Neural progenitor cell (in vitro differentiated cells): ENCODE data around the gene AKT1. TPM values are rescaled to one million over a fixed set of nuclear protein-coding genes. Genes with fewer than 3 reads are reported as not detected.

Source experiments
- DNase-seq: peaks from one replicate; pipeline ENCODE4 v3.0.0-alpha.2; 2016; ENCODE audit warnings: low spot score
- H2AFZ ChIP-seq: fragments of 200-600 bp; sonication (generic); replicated peaks from 2 replicates; pipeline ENCODE4 v1.6.1; 2016; ENCODE audit warnings: antibody characterized with exemption
- H3F3A ChIP-seq: fragments of 200-600 bp; sonication (generic); 2 replicates; pipeline ENCODE4 v1.6.1; 2016; ENCODE audit warnings: antibody characterized with exemption, low read depth
- H3K27ac ChIP-seq: fragments of 200-600 bp; sonication (generic); 2 replicates; pipeline ENCODE4 v1.5.1; 2016; ENCODE audit warnings: mild to moderate bottlenecking
- H3K27me3 ChIP-seq: fragments of 200-600 bp; sonication (generic); 2 replicates; pipeline ENCODE4 v1.6.1; 2016; ENCODE audit warnings: mild to moderate bottlenecking, moderate library complexity
- H3K36me3 ChIP-seq: fragments of 200-600 bp; sonication (generic); 2 replicates; pipeline ENCODE4 v1.5.1; 2016
- H3K4me1 ChIP-seq: fragments of 200-600 bp; sonication (generic); 2 replicates; pipeline ENCODE4 v1.6.1; 2016; ENCODE audit warnings: mixed run types
- H3K4me2 ChIP-seq: fragments of 200-600 bp; sonication (generic); 2 replicates; pipeline ENCODE4 v1.6.1; 2016
- H3K4me3 ChIP-seq: fragments of 200-600 bp; sonication (generic); 2 replicates; pipeline ENCODE4 v1.5.1; 2016
- H3K79me2 ChIP-seq: fragments of 200-600 bp; sonication (generic); 2 replicates; pipeline ENCODE4 v1.6.1; 2016; ENCODE audit warnings: low read depth
- H3K9ac ChIP-seq: fragments of 200-600 bp; sonication (generic); 2 replicates; pipeline ENCODE4 v1.6.1; 2016
- H3K9me3 ChIP-seq: fragments of 200-600 bp; sonication (generic); 2 replicates; pipeline ENCODE4 v1.5.1; 2016; ENCODE audit warnings: low read depth
- H4K20me1 ChIP-seq: fragments of 200-600 bp; sonication (generic); 2 replicates; pipeline ENCODE4 v1.6.1; 2016; ENCODE audit warnings: low read depth
- H3K27ac Mint-ChIP-seq: 3 replicates; pipeline ENCODE4 v1.8.0; 2021; ENCODE audit warnings: mixed read lengths
- H3K27me3 Mint-ChIP-seq: 2 replicates; pipeline ENCODE4 v1.8.0; 2022; ENCODE audit warnings: low read depth, mild to moderate bottlenecking, inconsistent platforms, moderate library complexity, mixed read lengths; ENCODE audit not compliant: insufficient read depth
- H3K36me3 Mint-ChIP-seq: 3 replicates; pipeline ENCODE4 v1.8.0; 2021; ENCODE audit warnings: mixed read lengths
- H3K4me1 Mint-ChIP-seq: 3 replicates; pipeline ENCODE4 v1.8.0; 2021; ENCODE audit warnings: mixed read lengths
- H3K4me3 Mint-ChIP-seq: 3 replicates; pipeline ENCODE4 v1.8.0; 2021; ENCODE audit warnings: mild to moderate bottlenecking, moderate library complexity, mixed read lengths
- H3K9me3 Mint-ChIP-seq: 3 replicates; pipeline ENCODE4 v1.8.0; 2020; ENCODE audit warnings: mixed read lengths
- EZH2 ChIP-seq: fragments of 200-600 bp; sonication (generic); IDR thresholded peaks from 2 replicates; pipeline ENCODE4 v1.6.1; 2017; ENCODE audit warnings: antibody characterized with exemption, mild to moderate bottlenecking, moderate library complexity
- EZH2phosphoT487 ChIP-seq: fragments of 200-600 bp; sonication (generic); IDR thresholded peaks from 2 replicates; pipeline ENCODE4 v1.6.1; 2017; ENCODE audit warnings: antibody characterized with exemption
- total RNA-seq: library from RNA; depleted of rRNA; stranded (reverse); fragments of >200 nt; gene quantifications from 2 replicates; pipeline ENCODE4 v1.2.3, GENCODE V29; 2015; ENCODE audit warnings: low replicate concordance
- TF ChIP-seq, protein P1 (sequence below): fragments of 200-600 bp; sonication (generic); IDR thresholded peaks from 2 replicates; pipeline ENCODE4 v1.5.1; 2017; ENCODE audit warnings: antibody characterized with exemption, mild to moderate bottlenecking

The AKT1 gene
- total RNA-seq, 1 donor from 2014 or later, result 67.2 TPM

DNA sequence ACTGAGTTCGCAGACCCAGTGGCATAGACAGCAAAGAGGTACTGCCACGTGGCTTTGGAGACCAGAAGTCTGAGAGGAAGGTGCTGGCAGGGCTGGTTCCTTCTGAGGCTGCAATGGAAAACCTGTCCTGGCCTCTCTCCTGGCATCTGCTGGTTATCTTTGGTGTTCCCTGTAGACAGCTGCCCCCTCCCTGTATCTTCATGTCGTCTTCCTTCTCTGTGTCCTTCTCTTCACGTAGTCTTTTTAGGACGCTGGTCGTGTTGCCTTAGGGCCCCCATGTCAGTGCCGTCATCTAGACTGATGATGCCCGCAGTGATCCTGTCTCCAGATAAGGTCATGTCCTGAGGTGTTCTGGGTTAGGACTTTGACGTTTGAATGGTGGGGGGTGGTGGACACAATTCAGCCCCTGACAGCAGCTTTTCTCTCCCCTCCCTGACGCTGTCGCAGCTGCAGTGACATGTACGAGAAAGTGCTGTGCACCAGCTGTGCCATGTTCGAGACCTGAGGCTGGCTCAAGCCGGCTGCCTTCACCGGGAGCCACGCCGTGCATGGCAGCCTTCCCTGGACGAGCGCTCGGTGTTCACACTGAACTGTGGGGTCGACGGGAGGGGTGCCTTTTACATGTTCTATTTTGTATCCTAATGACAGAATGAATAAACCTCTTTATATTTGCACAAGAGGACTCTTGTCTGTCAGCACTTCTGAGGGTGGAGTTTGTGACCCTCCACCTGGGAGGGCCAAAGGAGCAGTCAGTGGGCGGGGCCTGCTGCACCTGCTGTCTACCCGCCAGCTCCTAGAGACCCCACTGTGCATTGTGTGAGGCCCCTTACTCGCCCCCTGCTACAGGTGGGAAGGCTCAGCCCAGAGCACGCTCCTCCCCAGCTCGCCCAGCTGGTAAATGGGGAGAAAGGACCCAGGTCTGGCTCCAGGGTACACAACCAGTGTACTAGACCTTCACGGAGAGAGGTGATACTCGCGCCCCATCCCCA, 36.3 kb downstream of the AKT1 start:
- Mint-ChIP-seq H3K4me3 (no peak overlapping the region), H3K27me3 (peaks cover 2% of the 10 kb centered on the region), H3K4me1 (peaks cover 13% of the 10 kb centered on the region), H3K27ac (no peak overlapping the region), H3K9me3 (no peaks in the 10 kb centered on the region), H3K36me3 (peaks cover 27% of the 10 kb centered on the region)
- H3K4me2 ChIP-seq, result no peak overlapping the region
- H3K27me3 ChIP-seq, result no peaks in the 10 kb centered on the region
- no peaks in the 10 kb centered on the region for H3K9me3 ChIP-seq
- peaks cover 28% of the 10 kb centered on the region for H3K79me2 ChIP-seq
- no peak for DNase-seq
- no peak overlapping the region for H3K9ac ChIP-seq
- H3K27ac ChIP-seq, result no peak overlapping the region
- TF ChIP-seq EZH2, result no peak
- TF ChIP-seq, protein P1, sequence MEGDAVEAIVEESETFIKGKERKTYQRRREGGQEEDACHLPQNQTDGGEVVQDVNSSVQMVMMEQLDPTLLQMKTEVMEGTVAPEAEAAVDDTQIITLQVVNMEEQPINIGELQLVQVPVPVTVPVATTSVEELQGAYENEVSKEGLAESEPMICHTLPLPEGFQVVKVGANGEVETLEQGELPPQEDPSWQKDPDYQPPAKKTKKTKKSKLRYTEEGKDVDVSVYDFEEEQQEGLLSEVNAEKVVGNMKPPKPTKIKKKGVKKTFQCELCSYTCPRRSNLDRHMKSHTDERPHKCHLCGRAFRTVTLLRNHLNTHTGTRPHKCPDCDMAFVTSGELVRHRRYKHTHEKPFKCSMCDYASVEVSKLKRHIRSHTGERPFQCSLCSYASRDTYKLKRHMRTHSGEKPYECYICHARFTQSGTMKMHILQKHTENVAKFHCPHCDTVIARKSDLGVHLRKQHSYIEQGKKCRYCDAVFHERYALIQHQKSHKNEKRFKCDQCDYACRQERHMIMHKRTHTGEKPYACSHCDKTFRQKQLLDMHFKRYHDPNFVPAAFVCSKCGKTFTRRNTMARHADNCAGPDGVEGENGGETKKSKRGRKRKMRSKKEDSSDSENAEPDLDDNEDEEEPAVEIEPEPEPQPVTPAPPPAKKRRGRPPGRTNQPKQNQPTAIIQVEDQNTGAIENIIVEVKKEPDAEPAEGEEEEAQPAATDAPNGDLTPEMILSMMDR, result no peak
- TF ChIP-seq EZH2phosphoT487, result no peak
- no peak overlapping the region for H3K4me3 ChIP-seq
- H3K36me3 ChIP-seq, result peaks cover 3% of the 10 kb centered on the region
- no peak overlapping the region for H2AFZ ChIP-seq
- H3F3A ChIP-seq, result no peaks in the 10 kb centered on the region
- H4K20me1 ChIP-seq, result peaks cover 63% of the 10 kb centered on the region
- peaks cover 2% of the 10 kb centered on the region for H3K4me1 ChIP-seq

DNA sequence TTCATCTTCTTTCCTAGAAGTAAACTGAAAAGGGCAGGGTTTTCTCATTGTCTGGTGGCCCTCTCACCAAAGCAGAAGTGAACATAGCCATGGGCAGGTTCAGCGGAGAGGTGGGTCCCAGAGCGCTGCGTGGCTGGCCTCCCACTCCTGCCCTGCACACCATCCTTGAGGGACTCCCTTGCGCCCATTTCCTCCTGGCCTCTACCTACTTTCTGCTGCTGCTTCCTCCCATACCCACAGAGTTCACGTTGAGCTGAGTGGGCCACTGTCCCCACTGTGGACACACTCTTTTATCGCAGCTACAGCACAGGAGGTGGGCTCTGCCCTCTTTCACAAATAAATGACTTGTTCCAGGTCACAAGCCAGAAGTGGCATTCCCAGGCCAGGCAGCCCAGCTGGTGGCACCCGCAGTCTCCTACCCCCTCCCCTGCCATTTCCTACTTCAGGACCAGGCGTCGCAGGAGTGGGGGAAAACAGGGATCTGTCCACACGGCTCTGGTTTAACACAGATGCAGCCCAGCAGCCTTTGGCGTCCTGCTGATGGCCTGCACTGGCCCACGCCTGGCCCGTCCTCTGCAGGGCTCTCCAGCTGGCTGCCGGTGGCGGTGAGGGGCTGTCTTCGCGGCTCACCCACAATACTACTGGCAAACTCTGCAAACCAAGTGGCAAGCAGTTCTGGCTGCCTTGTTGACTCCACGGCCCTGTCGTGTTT, 37.7 kb downstream of the AKT1 start:
- H3K9ac ChIP-seq, result no peak overlapping the region
- no peak overlapping the region for H3K27ac ChIP-seq
- Mint-ChIP-seq H3K27ac (no peak overlapping the region), H3K27me3 (peaks cover 2% of the 10 kb centered on the region), H3K36me3 (peaks cover 23% of the 10 kb centered on the region), H3K4me3 (no peak overlapping the region), H3K4me1 (peaks cover 20% of the 10 kb centered on the region), H3K9me3 (no peaks in the 10 kb centered on the region)
- TF ChIP-seq, protein P1, result no peak
- no peak for TF ChIP-seq EZH2phosphoT487
- no peak for TF ChIP-seq EZH2
- DNase-seq, result no peak
- H3F3A ChIP-seq, result no peaks in the 10 kb centered on the region
- no peaks in the 10 kb centered on the region for H3K27me3 ChIP-seq
- H3K4me3 ChIP-seq, result no peak overlapping the region
- peaks cover 41% of the 10 kb centered on the region for H3K79me2 ChIP-seq
- H2AFZ ChIP-seq, result no peak overlapping the region
- H3K36me3 ChIP-seq, result no peaks in the 10 kb centered on the region
- H3K4me1 ChIP-seq, result peaks cover 7% of the 10 kb centered on the region
- no peaks in the 10 kb centered on the region for H3K9me3 ChIP-seq
- H4K20me1 ChIP-seq, result peaks cover 76% of the 10 kb centered on the region
- no peak overlapping the region for H3K4me2 ChIP-seq

DNA sequence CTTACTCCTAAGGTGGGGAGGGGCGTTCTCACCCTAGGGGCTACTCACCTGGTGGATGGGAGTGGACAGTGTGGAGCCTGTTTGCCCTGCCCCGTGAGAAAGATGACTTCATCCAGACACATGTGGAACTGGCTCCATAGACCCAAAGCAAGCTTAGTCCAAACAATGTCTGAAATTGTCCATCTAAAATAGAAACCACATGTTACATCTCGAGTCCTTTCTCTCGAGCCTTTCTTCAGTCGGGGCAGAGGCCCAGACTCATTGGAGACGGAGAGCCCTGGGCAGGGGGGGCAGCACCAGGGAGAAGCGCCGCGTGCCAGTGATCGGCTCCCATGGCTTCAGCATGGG, 38.3 kb downstream of the AKT1 start:
- no peak overlapping the region for H2AFZ ChIP-seq
- H3K4me2 ChIP-seq, result no peak overlapping the region
- Mint-ChIP-seq H3K4me3 (no peak overlapping the region), H3K9me3 (peaks cover 3% of the 10 kb centered on the region), H3K27me3 (peaks cover 4% of the 10 kb centered on the region), H3K36me3 (peaks cover 21% of the 10 kb centered on the region), H3K4me1 (peaks cover 23% of the 10 kb centered on the region), H3K27ac (no peak overlapping the region)
- peaks cover 7% of the 10 kb centered on the region for H3K4me1 ChIP-seq
- H3K4me3 ChIP-seq, result no peak overlapping the region
- H3F3A ChIP-seq, result peaks cover 2% of the 10 kb centered on the region
- peaks cover 41% of the 10 kb centered on the region for H3K79me2 ChIP-seq
- TF ChIP-seq EZH2 (no peak), EZH2phosphoT487 (no peak)
- TF ChIP-seq, protein P1, result no peak
- no peak overlapping the region for H3K27ac ChIP-seq
- H3K9me3 ChIP-seq, result no peaks in the 10 kb centered on the region
- no peak overlapping the region for H3K9ac ChIP-seq
- H3K27me3 ChIP-seq, result no peaks in the 10 kb centered on the region
- no peak for DNase-seq
- H3K36me3 ChIP-seq, result no peaks in the 10 kb centered on the region
- H4K20me1 ChIP-seq, result peaks cover 76% of the 10 kb centered on the region
